ENCODE results near the gene RIMBP2.

GRCh38 chr12:130440411-130441080 lies 275.6 kb downstream of the RIMBP2 start:
- no peak for TF ChIP-seq CTCF (conservative IDR thresholded peaks at IDR 0.05; ENCODE audit: low read depth, low read length)
- TF ChIP-seq EZH2 (IDR thresholded peaks at IDR 0.05; ENCODE audit: borderline replicate concordance, low read depth, low read length, poor library complexity, severe bottlenecking) = no peak
